IPS-11a (cell line): ENCODE data around the gene RBM23.
"Not testable (repeated sequence)": the region's sequence is repeated elsewhere in the genome, so short reads cannot be mapped to it uniquely, and the experiment has no call there.

Experiments
- H3K4me3 ChIP-seq: one replicate; pipeline ENCODE4 v1.5.1; 2013; ENCODE audit warnings: low read depth, low read length, control low read depth

Gene RBM23

DNA sequence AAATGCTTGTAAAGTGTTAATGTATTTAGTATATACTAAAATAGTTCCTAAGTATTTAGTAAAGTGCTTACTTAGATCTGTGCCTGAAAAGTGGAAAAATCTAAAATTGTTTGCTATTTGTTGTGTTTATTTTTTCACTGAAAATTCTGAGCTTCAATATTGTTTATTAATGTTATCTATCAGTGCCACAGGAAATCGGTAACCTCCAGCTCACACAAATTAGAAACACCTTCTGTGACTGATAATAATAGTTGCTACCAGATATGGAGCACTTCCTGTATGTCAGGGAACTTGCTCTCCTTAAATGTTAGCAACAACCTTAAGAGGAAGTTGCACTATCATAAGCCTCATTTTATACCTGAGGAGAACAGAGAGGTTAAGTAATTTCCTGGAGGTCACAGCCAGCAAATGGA, 48.1 kb downstream of the RBM23 start:
- peak overlapping the region; percentile 84 for H3K4me3 ChIP-seq

DNA sequence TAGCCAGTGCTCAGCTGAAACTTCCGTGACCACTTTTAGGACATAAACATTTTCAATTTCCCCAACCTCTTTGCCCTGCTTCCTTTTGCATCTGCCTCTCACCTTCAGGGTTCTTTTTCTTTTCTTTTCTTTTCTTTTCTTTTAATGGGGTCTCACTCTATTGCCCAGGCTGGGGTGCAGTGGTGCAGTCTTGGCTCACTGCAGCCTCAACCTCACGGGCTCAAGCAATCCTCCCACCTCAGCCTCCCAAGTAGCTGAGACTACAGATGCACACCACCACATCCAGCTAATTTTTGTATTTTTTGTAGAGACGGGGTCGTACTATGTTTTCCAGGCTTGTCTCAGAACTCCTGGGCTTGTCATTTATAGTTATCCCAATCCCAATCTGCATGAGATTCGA, 52.1 kb downstream of the RBM23 start:
- no peak overlapping the region for H3K4me3 ChIP-seq

DNA sequence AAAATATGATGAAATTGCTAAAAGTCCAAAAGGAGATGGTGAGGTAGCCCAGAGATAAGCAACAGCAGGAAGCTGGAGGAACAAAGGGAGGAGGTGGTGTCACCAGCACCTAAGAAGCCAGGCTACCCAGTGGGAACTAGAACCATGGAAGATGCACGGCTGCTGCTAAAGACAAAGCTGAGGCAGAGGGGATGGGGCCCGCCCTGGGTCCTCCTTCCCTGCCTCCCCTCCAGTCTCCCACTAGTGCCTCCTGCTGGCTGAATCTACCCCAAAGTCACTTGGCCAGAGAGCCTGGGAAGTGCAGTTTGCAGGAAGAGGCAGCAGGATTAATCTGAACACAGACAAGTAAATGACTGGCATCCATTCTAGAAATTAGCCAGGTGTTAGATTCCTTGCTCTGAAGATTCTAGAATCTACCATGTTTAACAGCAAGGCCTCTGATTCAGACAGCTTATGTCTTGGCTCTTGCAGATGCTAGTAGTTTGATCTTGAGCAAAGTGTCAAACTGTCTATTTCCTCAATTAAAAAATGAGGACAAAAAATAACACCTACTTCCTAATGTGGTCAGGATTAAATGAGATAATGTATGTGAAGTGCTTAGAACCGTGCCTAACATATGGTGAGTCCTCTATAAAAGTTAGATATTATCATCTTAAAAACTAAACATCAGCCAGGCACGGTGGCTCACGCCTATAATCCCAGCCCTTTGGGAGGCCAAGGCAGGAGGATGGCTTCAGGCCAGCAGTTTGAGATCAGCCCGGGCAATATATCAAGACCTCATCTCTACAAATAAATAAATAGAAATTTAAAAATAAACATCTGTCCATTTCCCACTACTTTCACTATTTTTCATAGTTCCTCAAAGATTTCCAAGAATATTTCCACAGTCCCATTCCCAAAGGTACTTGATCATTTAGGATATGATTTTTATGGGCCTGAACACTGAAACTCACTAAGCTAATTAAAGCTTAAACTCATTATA, 53.2 kb downstream of the RBM23 start:
- no peak overlapping the region for H3K4me3 ChIP-seq

DNA sequence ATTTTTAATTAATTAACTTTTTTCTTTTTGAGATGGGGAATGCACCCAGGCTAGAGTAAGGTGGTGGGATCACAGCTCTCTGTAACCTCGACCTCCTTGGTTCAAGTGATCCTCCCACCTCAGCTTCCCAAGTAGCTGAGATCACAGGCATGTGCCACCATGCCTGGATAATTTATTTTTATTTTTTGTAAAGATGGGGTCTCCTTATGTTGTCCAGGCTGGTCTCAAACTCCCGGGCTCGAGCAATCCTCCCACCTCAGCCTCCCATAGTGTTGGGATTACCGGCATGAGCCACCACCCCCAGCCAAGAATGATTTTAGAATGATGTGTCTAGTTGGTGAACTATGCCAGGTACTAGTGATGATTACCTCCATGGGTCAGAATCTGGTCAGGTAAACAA, 54.0 kb downstream of the RBM23 start:
- no peak overlapping the region for H3K4me3 ChIP-seq

DNA sequence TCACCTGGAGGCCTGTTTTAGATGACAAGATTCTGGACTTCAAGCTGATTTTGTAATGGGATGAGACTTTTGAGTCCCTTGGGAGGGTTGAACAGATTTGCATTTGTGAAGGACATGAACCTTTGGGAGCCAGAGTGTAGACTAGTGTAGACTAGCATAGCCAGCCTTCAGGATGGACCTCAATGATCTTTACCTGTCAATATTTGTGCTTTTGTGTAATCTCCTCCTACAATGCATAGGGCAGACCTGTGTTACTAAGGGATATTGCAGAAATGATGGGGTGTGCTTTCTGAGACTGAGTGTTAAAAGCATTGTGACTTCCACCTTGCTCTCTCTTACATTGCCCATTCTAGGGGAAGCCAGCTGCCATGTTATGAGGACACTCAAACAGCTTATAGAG, 57.3 kb downstream of the RBM23 start:
- H3K4me3 ChIP-seq, result no peak overlapping the region

DNA sequence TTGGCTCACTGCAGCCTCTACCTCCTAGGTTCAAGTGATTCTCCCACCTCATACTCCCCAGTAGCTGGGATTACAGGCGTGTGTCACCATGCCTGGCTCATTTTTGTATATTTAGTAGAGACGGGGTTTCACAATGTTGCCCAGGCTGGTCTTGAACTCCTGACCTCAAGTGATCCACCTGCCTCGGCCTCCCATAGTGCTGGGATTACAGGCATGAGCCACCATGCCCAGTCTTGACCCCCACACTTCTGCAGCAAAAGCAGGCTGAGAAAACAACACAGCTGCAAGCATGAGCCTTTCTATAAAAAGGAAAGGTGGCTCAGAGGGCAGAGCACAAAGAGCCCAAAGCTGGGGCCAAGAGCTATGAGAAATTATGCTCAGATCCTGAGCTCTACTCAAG, 58.6 kb downstream of the RBM23 start:
- not testable (repeated sequence) for H3K4me3 ChIP-seq

DNA sequence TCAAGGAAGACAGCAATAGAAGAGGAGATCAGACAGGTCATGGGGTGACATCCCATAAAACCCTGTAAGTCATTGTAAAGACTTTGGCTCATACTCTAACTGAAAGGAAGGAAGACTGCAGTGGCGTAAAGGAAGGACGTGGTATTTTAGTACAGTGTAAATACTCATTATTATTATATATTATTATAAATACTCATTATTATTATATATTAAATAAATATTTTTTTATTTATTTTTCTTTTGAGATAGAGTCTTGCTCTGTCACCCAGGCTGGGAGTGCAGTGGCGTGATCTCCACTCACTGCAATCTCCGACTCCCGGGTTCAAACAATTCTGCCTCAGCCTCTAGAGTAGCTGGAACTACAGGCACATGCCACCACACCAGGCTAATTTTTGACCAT, 62.5 kb downstream of the RBM23 start:
- no peak overlapping the region for H3K4me3 ChIP-seq

DNA sequence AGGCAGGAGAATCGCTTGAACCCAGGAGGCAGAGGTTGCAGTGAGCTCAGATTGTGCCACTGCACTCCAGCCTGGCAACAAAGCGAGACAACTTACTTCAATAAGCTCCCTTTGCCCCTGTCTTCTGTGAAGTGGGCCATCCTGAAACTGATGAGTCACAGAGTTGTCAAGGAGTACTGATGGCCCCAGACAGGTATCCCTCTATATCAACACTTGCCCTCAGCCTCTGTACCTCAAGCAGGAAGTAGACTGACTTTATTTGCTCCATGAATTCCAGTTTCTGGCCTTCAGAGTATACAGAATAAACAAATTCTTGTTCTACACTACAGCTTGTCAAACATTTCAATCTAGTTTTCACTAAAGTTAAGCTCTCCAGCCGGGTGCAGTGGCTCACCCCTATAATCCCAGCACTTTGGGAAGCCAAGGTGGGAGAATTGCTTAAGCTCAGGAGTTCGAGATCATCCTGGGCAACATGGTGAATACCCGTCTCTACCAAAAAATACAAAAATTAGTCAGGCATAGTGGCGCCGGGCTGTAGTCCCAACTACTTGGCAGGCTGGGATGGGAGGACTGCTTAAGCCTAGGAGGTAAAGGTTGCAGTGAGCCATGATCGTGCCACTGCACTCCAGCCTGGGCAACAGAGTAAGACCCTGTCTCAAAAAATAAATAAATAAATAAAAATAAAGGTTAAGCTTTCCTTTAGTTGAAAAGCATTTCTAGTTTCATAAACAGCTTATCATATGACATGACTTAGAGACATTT, 63.8 kb downstream of the RBM23 start:
- H3K4me3 ChIP-seq, result no peak overlapping the region

DNA sequence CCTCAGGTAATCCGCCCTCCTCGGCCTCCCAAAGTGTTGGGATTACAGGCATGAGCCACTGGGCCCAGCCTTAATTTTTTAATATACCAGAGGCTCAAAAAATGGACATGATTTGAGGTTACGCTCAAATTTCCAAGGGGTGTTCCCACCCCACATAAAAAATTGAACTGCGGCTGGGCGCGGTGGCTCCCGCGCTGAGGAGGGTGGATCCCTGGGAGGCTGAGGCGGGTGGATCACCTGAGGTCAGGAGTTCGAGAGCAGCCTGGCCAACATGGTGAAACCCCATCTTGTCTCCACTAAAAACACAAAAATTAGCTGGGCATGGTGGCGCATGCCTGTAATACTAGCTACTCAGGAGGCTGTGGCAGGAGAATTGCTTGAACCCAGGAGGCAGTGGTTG, 64.7 kb downstream of the RBM23 start:
- not testable (repeated sequence) for H3K4me3 ChIP-seq

DNA sequence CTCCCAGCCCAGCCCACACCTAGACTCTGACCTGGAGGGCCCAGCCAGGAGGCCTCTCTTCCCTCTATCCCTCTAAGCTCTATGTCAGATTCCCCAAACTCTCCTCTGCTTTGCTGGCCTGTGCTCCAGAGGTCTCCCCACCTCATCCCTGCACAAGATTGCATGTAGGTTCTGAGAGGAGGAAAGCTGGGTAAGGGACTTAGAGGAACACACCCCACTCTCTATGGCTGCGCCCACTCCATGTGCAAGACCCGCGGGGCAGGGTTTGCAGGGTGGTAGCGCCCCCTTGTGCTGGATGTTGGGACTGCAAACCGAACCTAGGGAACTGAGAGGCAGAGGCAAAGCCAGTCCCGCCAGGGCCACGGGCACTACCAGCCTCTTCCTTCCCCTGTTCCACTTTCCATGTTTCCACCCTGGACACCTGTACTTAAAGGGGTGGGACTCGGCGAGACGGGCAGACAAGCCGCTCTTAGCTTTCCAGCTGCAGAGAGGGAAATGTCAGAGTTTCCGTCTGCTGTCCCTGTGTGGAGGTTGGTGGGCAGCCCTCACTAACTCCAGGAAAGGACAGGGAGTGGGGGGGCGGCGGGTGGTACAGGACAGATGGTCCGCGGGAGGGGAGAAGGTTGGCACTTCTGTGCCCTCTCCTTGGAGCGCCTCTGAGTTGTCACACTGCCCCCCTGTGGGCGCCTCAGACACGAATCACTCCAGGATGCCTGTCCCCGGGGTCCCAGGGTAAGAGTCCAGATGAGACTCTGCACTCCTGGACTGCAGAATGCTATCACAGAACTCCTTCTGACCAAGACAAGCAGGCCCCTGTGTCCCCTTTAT, 65.8 kb downstream of the RBM23 start:
- peak overlapping the region; percentile 30 for H3K4me3 ChIP-seq

DNA sequence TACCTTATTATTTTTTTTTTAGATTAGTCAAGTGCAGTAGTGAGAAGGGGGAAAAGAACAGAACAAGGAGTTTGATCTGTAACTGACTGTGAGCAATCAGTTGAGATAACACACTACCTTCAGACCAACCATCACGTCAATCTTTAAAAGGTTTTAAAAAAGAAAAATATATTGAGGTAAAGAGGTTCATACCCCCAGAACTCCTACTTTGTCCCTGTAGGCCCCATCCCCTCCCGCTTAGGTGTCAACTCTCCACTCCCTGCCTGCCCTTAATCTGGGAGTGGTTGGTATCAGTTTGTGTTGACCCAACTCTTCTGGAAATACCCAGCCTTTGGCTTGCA, 66.4 kb downstream of the RBM23 start:
- H3K4me3 ChIP-seq, result no peak overlapping the region

DNA sequence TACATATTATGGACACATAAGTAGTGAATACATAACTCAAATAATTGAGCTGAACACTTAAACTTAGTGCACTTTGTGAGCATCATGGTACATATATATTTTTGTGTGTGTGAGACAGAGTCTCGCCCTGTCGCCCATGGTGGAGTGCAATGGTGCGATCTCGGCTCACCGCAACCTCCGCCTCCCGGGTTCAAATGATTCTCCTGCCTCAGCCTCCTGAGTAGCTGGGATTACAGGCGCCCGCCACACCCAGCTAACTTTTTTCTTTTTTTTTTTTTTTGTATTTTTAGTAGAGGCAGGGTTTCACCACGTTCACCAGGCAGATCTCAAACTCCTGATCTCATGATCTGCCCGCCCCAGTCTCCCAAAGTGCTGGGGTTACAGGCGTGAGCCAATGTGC, 66.8 kb downstream of the RBM23 start:
- not testable (repeated sequence) for H3K4me3 ChIP-seq

DNA sequence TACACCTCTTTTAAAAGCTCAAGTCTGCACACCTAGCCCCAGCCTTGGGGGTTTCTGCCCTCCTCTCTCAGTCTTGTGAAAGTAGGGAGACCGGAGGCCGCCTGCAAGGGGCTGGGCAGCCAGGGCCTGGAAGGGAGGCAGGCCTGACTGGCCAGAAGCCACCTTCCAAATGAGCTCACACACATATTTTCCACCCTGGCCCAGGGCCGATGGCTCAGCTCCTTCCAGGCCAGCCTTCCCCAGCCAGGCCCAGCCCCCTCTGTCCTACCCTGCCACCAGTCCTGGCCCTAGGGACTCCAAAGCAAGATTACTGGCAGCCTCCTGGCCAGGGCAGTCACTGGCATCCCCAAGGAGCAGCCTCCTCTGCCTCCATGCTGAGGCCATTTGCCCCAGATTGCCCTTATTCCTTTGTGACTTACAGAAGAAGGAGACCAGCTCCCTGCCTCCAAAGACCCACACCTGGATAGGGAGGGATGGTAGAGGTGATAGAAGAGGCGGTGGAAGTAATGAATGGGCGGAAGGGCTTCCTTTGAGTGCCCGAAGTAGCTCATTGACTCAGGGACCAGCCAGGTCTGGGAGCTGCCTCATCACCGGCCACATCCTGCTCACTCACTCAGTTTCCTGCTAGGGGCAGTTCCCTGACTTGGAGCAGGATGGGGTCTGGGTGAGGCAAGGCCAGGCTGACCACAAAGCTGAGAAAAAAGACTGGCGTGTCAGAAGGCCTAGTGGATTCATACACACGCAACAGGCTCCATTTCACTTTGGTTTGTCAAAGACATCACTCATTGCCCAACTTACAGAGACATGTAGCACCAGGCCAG, 67.8 kb downstream of the RBM23 start:
- H3K4me3 ChIP-seq, result no peak overlapping the region

DNA sequence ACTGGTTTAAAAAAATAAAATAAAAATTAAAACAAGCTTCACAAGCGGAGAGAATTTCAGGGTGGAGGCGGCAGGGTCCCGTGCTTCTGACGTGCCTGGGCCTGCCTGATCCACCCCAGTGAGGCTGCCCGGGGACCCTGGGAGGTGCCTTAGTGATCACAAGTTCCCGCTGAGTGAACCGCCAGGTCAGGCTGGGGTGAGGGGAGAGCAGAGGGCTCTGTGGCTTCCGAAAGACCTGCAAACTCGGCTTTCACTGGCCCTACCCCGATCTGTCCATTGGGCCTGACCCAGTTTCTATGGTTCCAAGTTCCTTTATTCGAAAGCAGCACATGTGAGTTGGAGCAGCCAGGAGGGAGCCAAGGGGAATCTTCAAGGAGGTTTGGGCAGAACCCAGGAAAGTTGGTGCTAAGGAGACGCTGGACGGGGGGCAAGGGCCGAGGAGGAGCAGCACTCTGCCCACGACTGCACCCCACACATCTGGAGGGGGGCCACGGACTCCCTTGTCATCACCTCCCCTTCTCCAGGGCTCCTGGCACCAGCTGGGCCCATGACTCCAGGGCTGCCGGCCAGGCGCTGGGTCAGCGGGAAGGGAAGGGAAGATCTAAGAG, 69.6 kb downstream of the RBM23 start:
- no peak overlapping the region for H3K4me3 ChIP-seq

DNA sequence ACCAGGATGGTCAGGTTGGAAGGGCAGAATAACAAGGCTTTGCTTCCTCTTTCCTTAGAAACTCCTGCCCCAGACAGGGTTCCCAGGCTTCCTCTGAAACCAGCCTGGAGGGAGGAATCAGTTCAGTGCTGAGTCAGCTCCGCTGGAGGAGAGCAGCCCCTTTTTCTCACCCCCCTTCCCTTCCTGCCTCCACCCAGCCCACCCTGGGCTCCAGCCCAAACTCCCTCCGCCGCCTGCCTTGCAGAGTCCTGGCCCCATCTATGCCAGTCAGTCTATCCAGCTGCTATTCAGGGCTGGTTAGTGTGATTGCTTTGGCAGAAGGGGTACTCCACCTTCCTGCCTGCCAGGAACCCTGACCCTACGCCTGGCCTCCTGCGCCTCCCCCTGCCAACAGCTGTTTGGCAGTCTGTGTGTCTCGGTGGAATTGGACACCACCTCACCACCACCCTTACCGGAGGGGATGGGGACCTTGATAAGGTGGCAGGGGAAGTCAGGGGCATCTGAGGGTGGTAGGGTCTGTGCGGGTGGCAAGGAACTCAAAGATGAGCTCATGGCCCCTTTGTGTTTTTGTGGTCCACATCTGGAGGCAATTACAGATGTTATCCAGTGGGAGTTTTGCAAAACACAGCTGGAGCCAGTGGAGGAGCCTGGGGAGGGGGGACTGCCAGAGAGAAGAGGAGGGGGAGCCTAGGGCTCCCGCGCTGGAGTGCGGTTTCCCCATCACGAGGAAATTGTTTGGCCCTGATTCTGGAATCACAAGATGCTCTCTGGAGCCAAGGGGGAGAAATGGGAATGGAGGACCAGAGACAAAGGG, 70.4 kb downstream of the RBM23 start:
- H3K4me3 ChIP-seq, result no peak overlapping the region

DNA sequence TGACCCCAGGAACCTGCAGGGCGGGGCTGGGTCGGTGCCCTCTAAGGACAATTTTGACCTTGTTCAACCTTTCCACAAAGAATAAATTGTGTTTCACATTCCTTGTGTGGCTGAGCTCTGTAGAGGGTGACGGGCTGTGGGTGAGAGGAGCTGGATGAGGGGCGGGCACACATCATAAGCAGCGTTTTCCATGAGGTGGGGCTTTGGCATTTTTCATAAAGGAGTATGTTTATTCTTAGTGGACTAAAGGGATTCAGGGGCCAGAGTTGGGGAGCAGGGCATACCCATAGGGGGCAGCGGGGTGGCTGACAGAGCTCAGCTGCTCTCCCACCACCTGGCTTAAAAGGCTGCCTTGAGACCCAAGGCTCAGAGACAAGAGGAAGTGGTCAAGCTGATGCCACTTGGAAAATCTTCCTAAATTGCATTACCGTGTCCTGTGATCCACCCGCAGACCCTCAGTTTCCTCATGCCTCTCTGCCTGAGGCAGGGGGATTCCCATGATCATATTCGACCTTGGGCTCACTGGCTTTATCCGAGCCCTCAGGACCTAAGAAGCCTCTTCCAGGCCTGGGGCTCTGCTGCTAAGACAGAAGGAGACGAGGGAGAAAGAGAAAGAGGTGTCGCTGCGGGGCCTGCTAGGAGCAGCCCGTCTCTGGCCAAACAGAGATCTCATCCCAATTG, 71.1 kb downstream of the RBM23 start:
- H3K4me3 ChIP-seq, result no peak overlapping the region

DNA sequence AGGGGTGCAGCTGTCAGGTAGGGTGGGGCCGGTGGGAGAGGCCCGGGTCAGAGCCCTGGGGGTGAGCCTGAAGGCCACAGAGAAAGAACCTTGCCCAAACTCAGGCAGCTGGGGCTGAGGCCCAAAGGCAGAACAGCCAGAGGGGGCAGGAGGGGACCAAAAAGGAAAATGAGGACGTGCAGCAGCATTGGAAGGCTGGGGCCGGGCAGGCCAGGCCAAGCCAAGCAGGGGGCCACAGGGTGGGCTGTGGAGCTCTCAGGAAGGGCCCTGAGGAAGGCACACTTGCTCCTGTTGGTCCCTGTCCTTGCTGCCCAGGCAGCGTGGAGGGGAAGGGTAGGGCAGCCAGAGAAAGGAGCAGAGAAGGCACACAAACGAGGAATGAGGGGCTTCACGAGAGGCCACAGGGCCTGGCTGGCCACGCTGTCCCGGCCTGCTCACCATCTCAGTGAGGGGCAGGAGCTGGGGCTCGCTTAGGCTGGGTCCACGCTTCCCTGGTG, 72.1 kb downstream of the RBM23 start:
- no peak overlapping the region for H3K4me3 ChIP-seq

DNA sequence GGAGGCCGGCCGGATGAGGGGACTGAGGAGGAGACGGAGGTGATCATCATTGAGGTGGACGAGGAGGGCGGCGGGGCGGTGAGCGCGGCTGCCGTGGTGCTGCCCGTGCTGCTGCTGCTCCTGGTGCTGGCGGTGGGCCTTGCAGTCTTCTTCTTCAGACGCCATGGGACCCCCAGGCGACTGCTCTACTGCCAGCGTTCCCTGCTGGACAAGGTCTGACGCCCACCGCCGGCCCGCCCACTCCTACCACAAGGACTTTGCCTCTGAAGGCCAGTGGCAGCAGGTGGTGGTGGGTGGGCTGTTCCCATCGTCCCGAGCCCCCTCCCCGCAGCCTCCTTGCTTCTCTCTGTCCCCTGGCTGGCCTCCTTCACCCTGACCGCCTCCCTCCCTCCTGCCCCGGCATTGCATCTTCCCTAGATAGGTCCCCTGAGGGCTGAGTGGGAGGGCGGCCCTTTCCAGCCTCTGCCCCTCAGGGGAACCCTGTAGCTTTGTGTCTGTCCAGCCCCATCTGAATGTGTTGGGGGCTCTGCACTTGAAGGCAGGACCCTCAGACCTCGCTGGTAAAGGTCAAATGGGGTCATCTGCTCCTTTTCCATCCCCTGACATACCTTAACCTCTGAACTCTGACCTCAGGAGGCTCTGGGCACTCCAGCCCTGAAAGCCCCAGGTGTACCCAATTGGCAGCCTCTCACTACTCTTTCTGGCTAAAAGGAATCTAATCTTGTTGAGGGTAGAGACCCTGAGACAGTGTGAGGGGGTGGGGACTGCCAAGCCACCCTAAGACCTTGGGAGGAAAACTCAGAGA, 72.9 kb downstream of the RBM23 start:
- no peak overlapping the region for H3K4me3 ChIP-seq
